ENCODE results near the gene RHOU.

DNA sequence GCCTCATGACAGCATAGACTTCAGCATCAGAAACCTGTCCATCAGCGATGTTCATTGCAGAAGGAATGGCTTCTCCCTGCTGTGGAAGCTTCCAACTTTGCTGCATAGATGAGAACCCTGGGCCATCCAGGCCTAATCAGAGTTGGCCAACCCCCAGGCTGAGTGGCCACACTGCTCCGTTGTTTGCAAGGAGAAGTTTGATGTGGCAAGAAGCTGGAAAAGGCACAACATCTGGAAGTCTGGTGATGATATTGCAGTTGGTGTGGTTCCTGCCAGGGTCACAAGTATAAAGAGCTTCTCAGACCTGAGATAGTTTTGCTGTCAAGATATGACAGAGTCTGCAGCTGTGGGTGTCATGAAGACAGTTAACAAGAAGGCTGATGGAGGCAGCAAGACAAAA, 41.2 kb downstream of the RHOU start:
- TF ChIP-seq CTCF (IDR thresholded peaks at IDR 0.05) (no peak), ZFX (IDR thresholded peaks at IDR 0.05; ENCODE audit: borderline replicate concordance) (no peak)

All from 22Rv1 (cell line).